ENCODE measurements around the gene ZNF205. TPM values are rescaled to one million over a fixed set of nuclear protein-coding genes. Genes with fewer than 3 reads are reported as not detected.

ZNF205 gene
- total and polyA plus RNA-seq, 2 of the 13 experiments (the other 11 are each of a cell fraction or from before 2014, with no cell fraction given) = 5.8 to 10.2 TPM

- TF ChIP-seq ZNF574 (CRISPR knock-in tag; IDR thresholded peaks at IDR 0.05) (0 out of 2 replicates have a peak, but pooled peaks have one; percentile 21), SNAPC2 (CRISPR knock-in tag; IDR thresholded peaks at IDR 0.05) (no peak)
- peak overlapping the region; percentile 82; the same call in 1 of the 2 replicates for H3K9ac ChIP-seq (ENCODE audit: insufficient read depth, low read depth, low read length)
- peaks cover 11% of the 10 kb centered on the region for H3K79me2 ChIP-seq (ENCODE audit: insufficient read depth, low read length)
- DNase-seq (ENCODE audit: low spot score) (no peak), FAIRE-seq (no peak), ATAC-seq (no peak)
- no peak overlapping the region for H3K27ac ChIP-seq (ENCODE audit: extremely low read length, insufficient read depth, low read length)
- no peaks in the 10 kb centered on the region for H3K27me3 ChIP-seq (ENCODE audit: control insufficient read depth in 1 of 2, insufficient read depth in 2 of 2, low read length in 2 of 2)
- WGBS (ENCODE audit: low lambda C conversion rate) = 72% methylated on average over 14 of the region's 17 CpGs
- in situ Hi-C loops (cut with HindIII; ENCODE audit: extremely low pct_ligation_motif_present, low pct_unique_long_range_greater_than_20kb) = no loop called here
- ChIA-PET POLR2A (interaction anchor here (0.8 to 1.9 kb wide), 2 partner anchors 16 to 55 kb away, joined by 3 to 10 read pairs; no protein-coding TSS in a partner anchor), CTCF (ENCODE audit: low intra/inter-chr PET ratio, low total read pairs) (no interaction called here)
- H4K20me1 ChIP-seq (ENCODE audit: insufficient read depth, low read length) = no peaks in the 10 kb centered on the region
- peaks cover 24% of the 10 kb centered on the region for H3K4me1 ChIP-seq (ENCODE audit: insufficient read depth, low read length)
- peaks cover 4 to 9% of the 10 kb centered on the region in 2 experiments; a peak in 4 of 5 replicates for H3K36me3 ChIP-seq (replicated peaks in 1 of 2; ENCODE audit: control insufficient read depth in 1 of 2, insufficient read depth in 2 of 2, low read length in 2 of 2)
- H3K9me3 ChIP-seq (ENCODE audit: low read length) = no peaks in the 10 kb centered on the region
- peak overlapping the region; percentile 88 for H3K4me2 ChIP-seq (ENCODE audit: low read depth, low read length)
- no peak overlapping the region for H2AFZ ChIP-seq (ENCODE audit: low read length)
- H3K4me3 ChIP-seq (replicated peaks in 1 of 3; ENCODE audit: insufficient read depth in 1 of 3, low read depth in 2 of 3, low read length in 3 of 3) = peak overlapping the region; percentile 77 to 98 (median 81)
- intact Hi-C loops (cut with micrococcal nuclease; ENCODE audit: unreplicated experiment) = no loop called here
- BruUV-seq (replicated peaks) = no TSS peak
These were observed 1.5 kb downstream of the ZNF205 start for GRCh38 chr16:3113765-3114479.

DNA sequence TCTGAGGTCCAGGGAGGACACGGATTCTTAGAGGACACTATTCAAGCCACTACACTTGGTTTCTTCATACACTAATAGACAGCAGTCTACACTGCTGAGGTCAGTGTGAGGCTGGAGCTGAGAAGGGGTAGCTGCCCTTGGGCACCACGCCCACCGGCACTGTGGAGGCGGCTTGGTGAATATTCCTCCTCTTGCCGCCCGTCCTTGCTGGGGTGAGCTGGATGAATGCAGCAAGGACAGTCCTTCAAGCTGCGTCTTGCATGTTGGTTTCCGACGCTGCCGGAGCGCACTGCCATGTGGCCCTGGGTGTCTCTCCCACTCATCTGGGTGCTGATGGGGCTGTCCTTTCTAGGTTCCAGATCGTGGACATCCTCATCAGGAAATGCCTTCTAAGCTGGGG lies 2.6 kb downstream of the ZNF205 start:
- H2AFZ ChIP-seq (ENCODE audit: low read length) = no peak overlapping the region
- no peak for FAIRE-seq
- H3K4me2 ChIP-seq (ENCODE audit: low read depth, low read length) = no peak overlapping the region
- ChIA-PET CTCF (ENCODE audit: low intra/inter-chr PET ratio, low total read pairs) (no interaction called here), POLR2A (interaction anchor here (1.1 kb wide), 1 partner anchor 9 kb away, joined by 3 read pairs; no protein-coding TSS in a partner anchor)
- peaks cover 11% of the 10 kb centered on the region for H3K79me2 ChIP-seq (ENCODE audit: insufficient read depth, low read length)
- peaks cover 24% of the 10 kb centered on the region for H3K4me1 ChIP-seq (ENCODE audit: insufficient read depth, low read length)
- intact Hi-C loops (cut with micrococcal nuclease; ENCODE audit: unreplicated experiment) (no loop called here), in situ Hi-C loops (cut with HindIII; ENCODE audit: extremely low pct_ligation_motif_present, low pct_unique_long_range_greater_than_20kb) (no loop called here)
- no peak overlapping the region for H3K27ac ChIP-seq (ENCODE audit: extremely low read length, insufficient read depth, low read length)
- H3K36me3 ChIP-seq (replicated peaks in 1 of 2; ENCODE audit: control insufficient read depth in 1 of 2, insufficient read depth in 2 of 2, low read length in 2 of 2) = peaks cover 4 to 9% of the 10 kb centered on the region in 2 experiments; a peak in 4 of 5 replicates
- H3K9ac ChIP-seq (ENCODE audit: insufficient read depth, low read depth, low read length) = no peak overlapping the region
- no peaks in the 10 kb centered on the region for H3K9me3 ChIP-seq (ENCODE audit: low read length)
- no peak overlapping the region for H3K4me3 ChIP-seq (replicated peaks in 1 of 3; ENCODE audit: insufficient read depth in 1 of 3, low read depth in 2 of 3, low read length in 3 of 3)
- no peaks in the 10 kb centered on the region for H3K27me3 ChIP-seq (ENCODE audit: control insufficient read depth in 1 of 2, insufficient read depth in 2 of 2, low read length in 2 of 2)
- no TSS peak for BruUV-seq (replicated peaks)
- no peak for ATAC-seq
- 95% methylated on average over 10 of the region's 12 CpGs for WGBS (ENCODE audit: low lambda C conversion rate)
- no peak for DNase-seq (ENCODE audit: low spot score)
- H4K20me1 ChIP-seq (ENCODE audit: insufficient read depth, low read length) = no peaks in the 10 kb centered on the region
- TF ChIP-seq ZNF333 (CRISPR knock-in tag; IDR thresholded peaks at IDR 0.05; ENCODE audit: borderline replicate concordance) (no peak), POLR2AphosphoS2 (IDR thresholded peaks at IDR 0.05; ENCODE audit: low read depth, low read length) (no peak), ZSCAN31 (CRISPR knock-in tag; IDR thresholded peaks at IDR 0.05; ENCODE audit: low read depth) (no peak), KDM2A (CRISPR knock-in tag; IDR thresholded peaks at IDR 0.05; ENCODE audit: borderline replicate concordance, low read depth) (no peak), CBFB (CRISPR knock-in tag; IDR thresholded peaks at IDR 0.05) (no peak)
- TF ChIP-seq, protein P1, sequence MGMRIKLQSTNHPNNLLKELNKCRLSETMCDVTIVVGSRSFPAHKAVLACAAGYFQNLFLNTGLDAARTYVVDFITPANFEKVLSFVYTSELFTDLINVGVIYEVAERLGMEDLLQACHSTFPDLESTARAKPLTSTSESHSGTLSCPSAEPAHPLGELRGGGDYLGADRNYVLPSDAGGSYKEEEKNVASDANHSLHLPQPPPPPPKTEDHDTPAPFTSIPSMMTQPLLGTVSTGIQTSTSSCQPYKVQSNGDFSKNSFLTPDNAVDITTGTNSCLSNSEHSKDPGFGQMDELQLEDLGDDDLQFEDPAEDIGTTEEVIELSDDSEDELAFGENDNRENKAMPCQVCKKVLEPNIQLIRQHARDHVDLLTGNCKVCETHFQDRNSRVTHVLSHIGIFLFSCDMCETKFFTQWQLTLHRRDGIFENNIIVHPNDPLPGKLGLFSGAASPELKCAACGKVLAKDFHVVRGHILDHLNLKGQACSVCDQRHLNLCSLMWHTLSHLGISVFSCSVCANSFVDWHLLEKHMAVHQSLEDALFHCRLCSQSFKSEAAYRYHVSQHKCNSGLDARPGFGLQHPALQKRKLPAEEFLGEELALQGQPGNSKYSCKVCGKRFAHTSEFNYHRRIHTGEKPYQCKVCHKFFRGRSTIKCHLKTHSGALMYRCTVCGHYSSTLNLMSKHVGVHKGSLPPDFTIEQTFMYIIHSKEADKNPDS (CRISPR knock-in tag; IDR thresholded peaks at IDR 0.05) = no peak
- TF ChIP-seq, protein P2, sequence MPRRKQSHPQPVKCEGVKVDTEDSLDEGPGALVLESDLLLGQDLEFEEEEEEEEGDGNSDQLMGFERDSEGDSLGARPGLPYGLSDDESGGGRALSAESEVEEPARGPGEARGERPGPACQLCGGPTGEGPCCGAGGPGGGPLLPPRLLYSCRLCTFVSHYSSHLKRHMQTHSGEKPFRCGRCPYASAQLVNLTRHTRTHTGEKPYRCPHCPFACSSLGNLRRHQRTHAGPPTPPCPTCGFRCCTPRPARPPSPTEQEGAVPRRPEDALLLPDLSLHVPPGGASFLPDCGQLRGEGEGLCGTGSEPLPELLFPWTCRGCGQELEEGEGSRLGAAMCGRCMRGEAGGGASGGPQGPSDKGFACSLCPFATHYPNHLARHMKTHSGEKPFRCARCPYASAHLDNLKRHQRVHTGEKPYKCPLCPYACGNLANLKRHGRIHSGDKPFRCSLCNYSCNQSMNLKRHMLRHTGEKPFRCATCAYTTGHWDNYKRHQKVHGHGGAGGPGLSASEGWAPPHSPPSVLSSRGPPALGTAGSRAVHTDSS (CRISPR knock-in tag; conservative IDR thresholded peaks at IDR 0.05) = no peak

All from HepG2 (cell line).